K562 (cell line): Measurements from ENCODE around the gene FAM53C. TPM values are rescaled to one million over a fixed set of nuclear protein-coding genes. Genes with fewer than 3 reads are reported as not detected.

Experiments
- ATAC-seq: fragments of 200-7000 bp; cut with Tn5 transposase; 3 replicates; pipeline ENCODE4 v1.9.1; 2020; ENCODE audit warnings: moderate library complexity
- BruUV-seq: library from RNA; stranded (reverse); fragments of 400-500 nt; replicated peaks from 2 replicates; lab custom pipeline; 2021; lab: Mats Ljungman, UMichigan
- CTCF ChIA-PET: fragments of 300-600 bp; formaldehyde crosslinking; extraction: SDS; loops from one replicate; lab custom pipeline; 2021; ENCODE audit warnings: low intra/inter-chr PET ratio; lab: Yijun Ruan, JAX
- POLR2A ChIA-PET: fragments of 300-600, 350-650 bp; sonication (Branson Sonifier 250); formaldehyde crosslinking; extraction: SDS; loops from one replicate; lab custom pipeline; 2021; ENCODE audit warnings: antibody characterized with exemption, inconsistent platforms; lab: Yijun Ruan, JAX
- DNase-seq, 4 experiments: peaks; one replicate each; pipeline versions ENCODE4 v3.0.0 to v3.0.0-alpha.2; 2011 to 2018; ENCODE audit warnings: low spot score in 3 of 4, mixed read lengths in 3 of 4; ENCODE audit errors: extremely low read depth in 1 of 4
- FAIRE-seq: peaks from 2 replicates; lab custom pipeline; 2011; peaks lifted over from hg19 to GRCh38; lab: Jason Lieb, UNC
- H2AFZ ChIP-seq: 2 replicates; pipeline ENCODE4 v1.6.0; 2011; ENCODE audit warnings: low read depth, low read length, control low read depth, inconsistent platforms
- H3K27ac ChIP-seq: fragments of 200-600 bp; 3 replicates; pipeline ENCODE4 v1.8.0; 2011; ENCODE audit warnings: low read depth, mild to moderate bottlenecking, control low read depth, inconsistent platforms, low read length, moderate library complexity, mixed read lengths; ENCODE audit errors: extremely low read depth
- H3K27me3 ChIP-seq, 2 experiments: fragments of 300-600 bp in 1 of 2; 2 replicates in 1 of 2; 3 replicates in 1 of 2; pipeline versions ENCODE4 v1.6.0 to v1.8.0; 2011; ENCODE audit warnings: inconsistent platforms in 2 of 2, low read length in 2 of 2, mild to moderate bottlenecking in 1 of 2, mixed read lengths in 1 of 2, moderate library complexity in 1 of 2; ENCODE audit not compliant: control insufficient read depth in 2 of 2, insufficient read depth in 2 of 2
- H3K36me3 ChIP-seq: fragments of 300-600 bp; 3 replicates; pipeline ENCODE4 v1.8.0; 2011; ENCODE audit warnings: mild to moderate bottlenecking, low read length, inconsistent platforms; ENCODE audit not compliant: control insufficient read depth, insufficient read depth
- H3K4me1 ChIP-seq, 2 experiments: fragments of 200-600 bp in 1 of 2; replicated peaks in 1 of 2; 2 replicates in 1 of 2; 3 replicates in 1 of 2; pipeline versions ENCODE4 v1.5.1 to v1.8.0; 2011; ENCODE audit warnings: inconsistent platforms in 2 of 2, low read length in 2 of 2, mild to moderate bottlenecking in 1 of 2, mixed read lengths in 1 of 2, moderate library complexity in 1 of 2; ENCODE audit not compliant: control insufficient read depth in 2 of 2, insufficient read depth in 2 of 2
- H3K4me2 ChIP-seq: 2 replicates; pipeline ENCODE4 v1.6.1; 2011; ENCODE audit warnings: low read length, control low read depth, inconsistent platforms, mixed read lengths; ENCODE audit not compliant: insufficient read depth
- H3K4me3 ChIP-seq: fragments of 200-600 bp; sonication (generic), shearing (Covaris generic); 2 replicates; pipeline ENCODE4 v1.5.1; 2016; ENCODE audit warnings: control low read depth, inconsistent platforms
- H3K79me2 ChIP-seq: fragments of 200-600 bp; 3 replicates; pipeline ENCODE4 v1.8.0; 2011; ENCODE audit warnings: low read length, inconsistent platforms; ENCODE audit not compliant: control insufficient read depth, insufficient read depth
- H3K9ac ChIP-seq, 2 experiments: 2 replicates each; pipeline versions ENCODE4 v1.6.0 to v1.6.1; 2011; ENCODE audit warnings: low read depth in 2 of 2, low read length in 2 of 2, control low read depth in 1 of 2, inconsistent platforms in 1 of 2, mild to moderate bottlenecking in 1 of 2, mixed read lengths in 1 of 2; ENCODE audit not compliant: insufficient read depth in 1 of 2
- H3K9me1 ChIP-seq: one replicate; pipeline ENCODE4 v1.6.0; 2011; ENCODE audit warnings: inconsistent platforms, mild to moderate bottlenecking, low read length, moderate library complexity; ENCODE audit not compliant: control insufficient read depth, insufficient read depth
- H3K9me3 ChIP-seq: replicated peaks from 2 replicates; pipeline ENCODE4 v1.5.1; 2011; ENCODE audit warnings: low read depth, low read length, inconsistent platforms; ENCODE audit not compliant: control insufficient read depth, insufficient read depth
- H4K20me1 ChIP-seq: replicated peaks from 2 replicates; pipeline ENCODE4 v1.6.1; 2011; ENCODE audit warnings: low read length, inconsistent platforms, mixed read lengths; ENCODE audit not compliant: control insufficient read depth, insufficient read depth
- C11orf30 ChIP-seq: fragments of 450-650 bp; IDR thresholded peaks from 2 replicates; pipeline ENCODE4 v1.6.1; 2016; ENCODE audit warnings: low read depth, mild to moderate bottlenecking
- CBFA2T2 ChIP-seq: fragments of 450-650 bp; conservative IDR thresholded peaks from 2 replicates; pipeline ENCODE4 v1.6.1; 2017; ENCODE audit warnings: mild to moderate bottlenecking
- KDM5B ChIP-seq: fragments of 200-600 bp; sonication (generic); IDR thresholded peaks from 2 replicates; pipeline ENCODE4 v1.6.1; 2012; ENCODE audit warnings: low read depth, mild to moderate bottlenecking, moderate library complexity, low read length, control low read depth, inconsistent platforms; ENCODE audit not compliant: insufficient replicate concordance
- MXI1 ChIP-seq: IDR thresholded peaks from 2 replicates; pipeline ENCODE4 v1.6.1; 2011; ENCODE audit warnings: low read depth, mild to moderate bottlenecking, improper control_type of control experiment, low read length
- SRSF3 ChIP-seq: fragments of 200-400 bp; formaldehyde crosslinking; IDR thresholded peaks from 2 replicates; pipeline ENCODE4 v1.6.1; 2016; ENCODE audit warnings: mild to moderate bottlenecking, low read length, moderate library complexity; ENCODE audit not compliant: insufficient read depth
- ZFPM2 ChIP-seq: fragments of 250-450 bp; sonication (Bioruptor Pico); IDR thresholded peaks from 2 replicates; pipeline ENCODE4 v1.5.1; 2022; ENCODE audit warnings: mild to moderate bottlenecking
- ZNF316 ChIP-seq: fragments of 450-650 bp; IDR thresholded peaks from 2 replicates; pipeline ENCODE4 v1.6.1; 2016
- WGBS: fragments of 100-300 bp; shearing (Covaris generic); methylation state at CpG from one replicate; pipeline ENCODE4 v1.1.6; 2016; ENCODE audit warnings: low coverage, mixed read lengths; ENCODE audit not compliant: insufficient coverage; ENCODE audit errors: missing lambda C conversion rate; 5-methylcytosine and 5-hydroxymethylcytosine counted together
- in situ Hi-C: fragments of 300-500 bp; cut with MboI; formaldehyde crosslinking; loops from 4 replicates; pipeline ENCODE4 v1.15.0; 2018; ENCODE audit warnings: inconsistent platforms, mixed read lengths
- intact Hi-C: fragments of 100-400 bp; cut with micrococcal nuclease; formaldehyde crosslinking; loops from 2 replicates; pipeline ENCODE4 v1.14.2; 2022
- polyA plus RNA-seq, 8 experiments: library from polyadenylated mRNA; depleted of rRNA in 4 of 8; stranded (reverse) in 5 of 8; unstranded in 3 of 8; fragments of >200 nt; fragmentation: Nextera tagmentation in 2 of 8; fragmentation: Illumina TruSeq in 1 of 8; extraction: Ambion mirVana in 2 of 8; extraction: Trizol in 1 of 8; gene quantifications; 2 replicates each; pipeline versions ENCODE4 v1.2.1 to v1.2.3, GENCODE V29; 2011 to 2014; ENCODE audit warnings: inconsistent platforms in 1 of 8, missing spikeins in 1 of 8
- total RNA-seq, 7 experiments: library from RNA; depleted of rRNA in 6 of 7; stranded (reverse); fragments of >200 nt in 6 of 7; fragmentation: Illumina TruSeq in 2 of 7; extraction: Trizol in 2 of 7; gene quantifications; 2 replicates each; pipeline versions ENCODE4 v1.2.1 to v1.2.3, GENCODE V29; 2011 to 2021; ENCODE audit warnings: low replicate concordance in 1 of 7

FAM53C gene
- total and polyA plus RNA-seq, 9 of the 15 experiments (the other 6 are each of a cell fraction or from before 2014, with no cell fraction given), result 9.7 to 38.5 (median 25.2) TPM

- no peak overlapping the region for H2AFZ ChIP-seq
- DNase-seq, result no peak
- no peaks in the 10 kb centered on the region for H3K9me3 ChIP-seq
- H3K36me3 ChIP-seq, result peaks cover 37% of the 10 kb centered on the region; the same call in 1 of the 3 replicates
- no peak overlapping the region for H3K9ac ChIP-seq
- ATAC-seq, result peak; percentile 30
- FAIRE-seq, result no peak
- in situ Hi-C loops (no loop called here), intact Hi-C loops (no loop called here)
- TF ChIP-seq ZFPM2 (CRISPR knock-in tag) (no peak), ZNF316 (peak; percentile 60), CBFA2T2 (no peak), MXI1 (no peak), C11orf30 (peak; percentile 41)
- peaks cover 0 to 16% of the 10 kb centered on the region in 2 experiments; a peak in 4 of 5 replicates for H3K4me1 ChIP-seq
- WGBS, result 81% methylated on average over 2 of the region's 2 CpGs
- peaks cover 60% of the 10 kb centered on the region for H3K79me2 ChIP-seq
- peaks cover 7% of the 10 kb centered on the region for H4K20me1 ChIP-seq
- CTCF ChIA-PET, result no interaction called here
- POLR2A ChIA-PET, result interaction anchor here (0.9 to 1.2 kb wide), 2 partner anchors 9 to 13 kb away, joined by 3 read pairs; no protein-coding TSS in a partner anchor
- BruUV-seq, result no TSS peak
- H3K9me1 ChIP-seq, result no peaks in the 10 kb centered on the region
- H3K27ac ChIP-seq, result no peak overlapping the region
- H3K27me3 ChIP-seq, result no peaks in the 10 kb centered on the region
- no peak overlapping the region for H3K4me3 ChIP-seq
- H3K4me2 ChIP-seq, result no peak overlapping the region
These were observed 33.4 kb downstream of the FAM53C start for GRCh38 chr5:138371454-138371853.

GRCh38 chr5:138372225-138372624, 34.2 kb downstream of the FAM53C start:
- Histone ChIP-seq H3K36me3 (peaks cover 44% of the 10 kb centered on the region; the same call in 2 of the 3 replicates), H4K20me1 (peaks cover 7% of the 10 kb centered on the region), H3K79me2 (peaks cover 53% of the 10 kb centered on the region), H3K4me2 (no peak overlapping the region), H3K4me1 (peaks cover 0 to 16% of the 10 kb centered on the region in 2 experiments; a peak in 4 of 5 replicates), H2AFZ (no peak overlapping the region), H3K27me3 (no peaks in the 10 kb centered on the region), H3K4me3 (no peak overlapping the region), H3K9me3 (no peaks in the 10 kb centered on the region), H3K27ac (no peak overlapping the region), H3K9me1 (no peaks in the 10 kb centered on the region), H3K9ac (no peak overlapping the region)
- BruUV-seq, result no TSS peak
- intact Hi-C loops (no loop called here), in situ Hi-C loops (no loop called here)
- WGBS, result 60% methylated on average over 1 of the region's 1 CpG
- CTCF ChIA-PET, result no interaction called here
- TF ChIP-seq SRSF3 (no peak), KDM5B (no peak)
- DNase-seq (no peak), FAIRE-seq (no peak), ATAC-seq (no peak)
- POLR2A ChIA-PET, result interaction anchor here (0.5 to 1.2 kb wide), 6 partner anchors 10 to 184 kb away, joined by 3 to 4 read pairs (median 3); no protein-coding TSS in a partner anchor
